COR-L47 (cell line): ENCODE results near the gene ANAPC2.
A peak's percentile ranks its signal among the peaks of the same experiment; 100 is the strongest.

Experiments used
- DNase-seq: peaks from one replicate; lab custom pipeline; 2025; lab: John Stamatoyannopoulos, UW

The ANAPC2 gene

DNA sequence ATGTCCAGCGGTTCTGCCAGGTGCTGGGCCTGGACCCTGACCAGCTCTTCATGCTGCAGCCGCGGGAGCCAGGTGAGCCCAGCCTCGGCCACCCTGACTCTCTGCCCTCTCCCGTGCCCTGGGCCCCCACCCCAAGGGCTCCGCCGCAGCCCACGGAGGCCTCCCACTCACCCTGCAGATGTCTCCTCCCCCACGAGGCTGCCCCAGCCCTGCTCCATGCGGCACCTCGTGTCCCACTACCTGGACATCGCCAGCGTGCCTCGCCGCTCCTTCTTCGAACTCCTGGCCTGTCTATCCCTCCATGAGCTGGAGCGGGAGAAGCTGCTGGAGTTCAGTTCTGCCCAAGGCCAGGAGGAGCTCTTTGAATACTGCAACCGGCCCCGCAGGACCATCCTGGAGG lies 26.3 kb upstream of the ANAPC2 start:
- no peak for DNase-seq

DNA sequence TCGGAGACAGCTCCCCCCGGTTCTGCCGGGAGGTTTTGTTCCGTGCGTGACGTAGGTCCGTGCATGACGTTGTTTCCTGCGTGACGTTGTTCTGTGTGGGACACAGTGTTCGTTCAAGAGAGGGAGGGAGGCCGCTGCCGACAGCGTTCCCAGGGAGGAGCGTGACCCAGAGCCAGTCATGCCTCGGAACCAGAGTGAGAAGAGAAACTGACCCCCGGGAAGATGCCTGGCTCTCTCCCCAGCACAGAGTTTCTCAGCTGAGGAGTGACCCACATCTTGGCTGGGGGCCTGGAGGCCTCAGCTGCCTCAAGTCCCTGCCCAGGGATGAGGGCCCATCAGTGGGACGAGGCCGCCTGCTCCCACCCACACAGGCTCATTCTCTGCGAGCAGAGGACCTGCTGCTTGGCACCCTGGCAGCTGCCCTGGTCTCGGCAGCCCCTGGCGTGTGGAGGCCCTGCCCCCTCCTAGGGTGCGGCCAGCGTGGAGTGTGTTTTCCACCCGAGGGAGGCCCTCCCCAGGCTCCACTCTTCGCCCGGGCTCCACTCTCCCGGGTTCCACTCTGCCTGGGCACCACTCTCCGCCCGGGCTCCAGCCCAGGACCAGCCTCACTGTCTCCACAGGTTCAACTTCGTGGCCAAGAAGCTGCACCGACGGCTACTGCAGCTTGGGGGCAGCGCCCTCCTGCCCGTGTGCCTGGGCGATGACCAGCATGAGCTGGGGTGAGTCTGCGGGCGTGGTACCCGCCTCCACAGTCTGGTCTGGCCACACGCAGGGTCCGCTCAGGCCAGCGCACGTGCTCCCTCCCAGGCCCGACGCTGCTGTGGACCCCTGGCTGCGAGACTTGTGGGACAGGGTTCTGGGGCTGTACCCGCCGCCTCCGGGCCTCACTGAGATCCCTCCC lies 25.1 kb upstream of the ANAPC2 start:
- DNase-seq, result no peak

DNA sequence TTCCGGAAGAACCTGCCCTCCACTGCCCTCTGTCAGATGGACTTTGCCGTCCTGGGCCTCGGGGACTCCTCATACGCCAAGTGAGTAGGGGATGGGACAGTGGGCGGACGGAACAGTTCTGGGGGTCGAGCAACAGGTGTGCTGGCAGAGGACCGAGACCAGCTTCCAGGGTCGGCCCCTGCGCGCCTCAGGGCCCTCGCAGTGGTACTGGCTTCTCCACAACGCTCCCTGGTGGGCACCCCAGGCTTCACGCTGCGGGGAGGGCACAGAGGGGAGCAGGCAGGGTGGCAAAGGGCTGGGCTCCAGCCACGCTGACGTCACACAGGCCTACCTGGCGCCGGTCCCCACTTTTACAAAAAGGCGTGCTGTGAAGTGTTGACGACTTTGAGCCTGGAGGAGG lies 24.2 kb upstream of the ANAPC2 start:
- no peak for DNase-seq

DNA sequence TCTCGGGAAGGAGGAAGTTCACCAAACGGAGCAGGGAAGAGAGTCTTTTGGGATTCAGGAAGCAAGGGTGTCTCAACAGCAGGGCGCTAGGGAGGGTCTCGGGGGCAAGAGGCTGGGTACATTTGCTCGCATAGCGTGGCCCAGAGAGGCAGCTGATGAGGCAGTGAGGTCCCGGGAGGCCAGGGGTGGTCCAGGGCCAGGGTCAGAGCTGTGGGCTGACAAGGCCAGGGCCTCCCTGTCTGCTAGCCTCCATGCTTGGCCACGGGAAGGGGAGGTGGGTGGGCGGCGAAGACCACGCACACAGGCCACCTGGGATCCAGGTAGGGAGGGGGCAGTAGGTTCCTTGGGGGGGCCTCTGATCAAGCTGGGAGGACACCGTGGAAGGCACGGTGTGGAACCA lies 23.2 kb upstream of the ANAPC2 start:
- DNase-seq, result no peak

DNA sequence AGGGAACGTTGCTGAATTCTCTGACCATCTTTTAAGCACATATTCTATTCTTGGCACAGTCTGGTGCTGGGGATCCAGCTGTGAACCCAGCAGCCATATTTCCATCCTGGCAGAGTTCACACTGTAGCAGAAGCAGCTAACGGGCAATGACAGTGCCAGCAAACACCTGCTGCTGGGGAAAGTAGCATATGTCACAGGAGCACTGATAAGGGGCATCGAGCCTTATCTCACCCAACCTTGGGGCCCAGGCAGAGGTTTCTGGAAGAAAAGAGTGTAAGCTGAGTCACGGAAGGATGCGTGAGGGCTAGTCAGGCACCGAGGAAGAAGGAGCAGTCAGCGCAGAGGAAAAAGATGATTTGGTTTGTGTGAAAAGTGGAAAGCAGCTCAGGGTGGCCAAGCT lies 18.2 kb upstream of the ANAPC2 start:
- DNase-seq, result no peak

DNA sequence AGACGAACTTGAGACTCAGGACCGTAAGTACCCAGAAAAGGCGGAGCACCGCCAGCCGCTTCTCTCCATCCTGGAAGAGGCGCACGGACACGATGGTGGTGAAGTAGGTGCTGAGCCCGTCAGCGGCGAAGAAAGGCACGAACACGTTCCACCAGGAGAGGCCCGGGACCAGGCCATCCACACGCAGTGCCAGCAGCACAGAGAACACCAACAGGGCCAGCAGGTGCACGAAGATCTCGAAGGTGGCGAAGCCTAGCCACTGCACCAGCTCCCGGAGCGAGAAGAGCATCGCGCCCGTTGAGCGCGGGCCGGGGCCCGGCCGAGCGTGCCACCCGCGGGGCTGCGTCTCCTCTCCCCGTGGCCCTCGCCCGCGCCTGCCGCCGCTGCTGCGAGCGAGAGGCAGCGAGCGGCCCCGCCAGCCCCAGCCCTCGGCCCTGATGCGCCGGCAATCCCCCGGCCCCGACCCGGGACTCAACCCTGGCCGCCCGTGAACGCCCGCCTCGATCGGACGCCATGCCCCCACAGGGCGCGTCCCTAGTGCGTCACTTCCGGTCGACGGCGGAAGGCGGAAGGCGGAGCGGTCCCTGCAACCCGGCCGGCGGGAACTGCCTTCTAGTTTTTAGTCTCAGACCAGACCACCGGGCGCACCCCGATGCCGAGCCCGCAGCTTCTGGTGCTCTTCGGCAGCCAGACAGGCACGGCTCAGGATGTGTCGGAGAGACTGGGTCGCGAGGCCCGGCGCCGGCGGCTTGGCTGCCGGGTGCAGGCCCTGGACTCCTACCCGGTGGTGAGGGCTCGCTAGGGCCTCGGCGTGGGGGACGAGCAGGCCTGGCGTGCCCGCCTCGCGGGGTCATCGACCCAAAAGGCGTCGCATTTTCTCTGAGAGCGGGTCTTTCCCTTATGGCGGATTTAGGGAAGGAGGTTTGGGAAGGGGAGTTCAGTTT lies 17.0 kb upstream of the ANAPC2 start, which contains the start of the genes NDOR1 and TMEM203:
Gene NDOR1 (plus strand): TSS at position 575 of the 944 bp plus-strand sequence. CDS start 78 bp downstream, at position 653.
Gene TMEM203 (minus strand): TSS at position 523 of the 944 bp plus-strand sequence. CDS start 234 bp downstream, at position 289.
- DNase-seq, result peak; percentile 70

DNA sequence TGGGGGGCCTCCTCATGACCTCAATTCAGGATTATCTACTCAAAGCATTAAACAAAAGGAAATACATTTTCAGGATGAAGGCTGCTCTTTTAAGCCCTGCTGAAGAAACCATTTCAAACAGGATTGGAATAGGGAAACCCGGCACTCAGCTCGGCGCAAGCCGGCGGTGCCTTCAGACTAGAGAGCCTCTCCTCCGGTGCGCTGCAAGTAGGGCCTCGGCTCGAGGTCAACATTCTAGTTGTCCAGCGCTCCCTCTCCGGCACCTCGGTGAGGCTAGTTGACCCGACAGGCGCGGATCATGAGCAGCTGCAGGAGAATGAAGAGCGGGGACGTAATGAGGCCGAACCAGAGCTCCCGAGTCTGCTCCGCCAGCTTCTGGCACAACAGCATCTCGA lies 16.4 kb upstream of the ANAPC2 start:
- no peak for DNase-seq

DNA sequence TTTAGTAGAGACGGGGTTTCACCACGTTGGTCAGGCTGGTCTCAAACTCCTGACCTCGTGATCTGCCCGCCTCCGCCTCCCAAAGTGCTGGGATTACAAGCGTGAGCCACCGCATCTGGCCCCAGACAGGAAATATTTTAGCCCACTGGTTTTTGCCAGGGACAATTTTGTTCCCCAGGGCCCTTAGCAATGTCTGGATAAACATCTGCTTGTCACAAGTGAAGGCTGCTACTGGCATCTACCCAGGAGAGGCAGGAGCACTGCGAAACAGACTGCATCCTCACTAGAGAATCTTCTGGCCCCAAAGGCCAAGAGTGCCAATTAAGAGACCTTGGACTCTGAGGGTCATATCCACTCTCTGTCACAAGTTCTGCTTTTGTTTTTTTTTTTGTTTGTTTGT lies 14.6 kb upstream of the ANAPC2 start:
- DNase-seq, result no peak

DNA sequence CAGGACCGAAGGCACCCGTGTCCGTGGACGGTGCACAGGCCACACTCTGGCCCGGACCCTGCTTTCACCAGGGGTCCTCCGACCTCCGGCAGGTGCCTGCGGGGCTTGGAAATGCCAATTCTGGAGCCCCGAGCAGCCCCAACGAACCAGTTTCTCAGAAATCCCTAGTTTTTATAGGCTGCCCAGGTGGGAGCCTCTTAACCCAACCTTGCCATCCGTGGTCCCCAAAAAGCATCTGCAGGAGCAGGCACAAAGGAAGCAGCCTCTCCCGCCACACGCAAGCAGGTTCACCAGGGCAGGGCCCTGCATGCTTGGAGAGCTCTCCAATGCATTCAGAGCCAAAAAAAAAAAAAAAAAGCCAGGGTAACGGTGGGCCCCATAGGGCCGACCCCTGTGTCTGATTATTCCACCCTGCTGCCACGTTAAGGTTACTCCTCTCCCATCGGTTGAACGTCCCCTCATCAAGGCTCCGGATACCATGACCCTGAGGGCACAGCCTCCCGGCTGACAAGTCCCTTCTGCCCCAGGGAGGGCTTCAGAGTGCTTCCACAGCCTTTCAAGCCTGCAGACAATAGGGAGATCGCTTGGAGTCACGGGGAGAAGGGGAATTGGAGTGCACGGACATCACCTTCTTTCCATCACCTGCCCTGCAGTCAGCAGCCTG lies 13.0 kb upstream of the ANAPC2 start:
- no peak for DNase-seq

DNA sequence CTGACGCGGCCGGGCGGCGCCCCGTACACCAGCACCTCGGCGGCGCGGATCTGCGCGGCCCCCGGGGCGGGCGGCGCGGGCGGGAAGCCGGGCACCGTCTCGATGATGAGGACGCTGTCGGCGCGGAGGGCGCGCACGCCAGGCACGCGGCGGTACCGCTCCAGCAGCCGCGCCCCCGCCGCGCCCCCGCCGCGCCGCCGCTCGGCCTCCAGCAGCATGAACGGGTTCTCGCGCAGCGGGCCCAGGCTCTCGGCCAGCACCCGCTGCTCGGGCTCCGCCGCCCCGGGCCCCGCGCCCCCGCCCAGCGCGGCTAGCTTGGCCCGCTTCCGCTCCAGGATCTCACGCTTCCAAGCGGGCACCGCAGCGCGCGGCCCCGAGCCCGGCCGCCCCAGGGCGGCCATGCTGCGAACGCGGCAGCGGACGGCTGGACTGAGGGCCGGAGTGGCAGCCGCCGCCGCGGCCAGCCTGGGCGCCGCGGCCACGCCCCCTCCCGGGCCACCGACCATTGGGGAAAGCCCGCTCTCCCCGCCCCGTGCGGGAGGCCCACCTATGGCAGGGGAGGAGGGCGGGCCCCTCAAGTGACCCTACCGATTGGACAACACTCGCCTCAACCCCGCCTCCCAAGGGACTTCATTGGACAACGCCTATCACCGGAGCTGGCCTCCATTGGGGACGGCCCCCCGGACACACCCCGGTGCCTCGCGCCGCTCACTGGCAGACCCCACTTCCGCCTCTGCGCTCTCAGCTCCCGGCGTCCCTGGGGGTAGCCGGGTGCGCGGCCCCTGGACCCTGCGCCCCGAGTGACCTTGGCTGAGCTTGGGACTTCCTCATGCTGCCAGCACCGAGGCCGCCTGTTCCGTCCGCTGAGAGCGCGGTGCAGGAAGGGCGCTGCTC lies 12.2 kb upstream of the ANAPC2 start, which contains the start of gene TPRN:
Gene TPRN (minus strand): TSS at position 431 of the 894 bp plus-strand sequence. CDS start 30 bp downstream, at position 401.
- DNase-seq, result peak; percentile 100

DNA sequence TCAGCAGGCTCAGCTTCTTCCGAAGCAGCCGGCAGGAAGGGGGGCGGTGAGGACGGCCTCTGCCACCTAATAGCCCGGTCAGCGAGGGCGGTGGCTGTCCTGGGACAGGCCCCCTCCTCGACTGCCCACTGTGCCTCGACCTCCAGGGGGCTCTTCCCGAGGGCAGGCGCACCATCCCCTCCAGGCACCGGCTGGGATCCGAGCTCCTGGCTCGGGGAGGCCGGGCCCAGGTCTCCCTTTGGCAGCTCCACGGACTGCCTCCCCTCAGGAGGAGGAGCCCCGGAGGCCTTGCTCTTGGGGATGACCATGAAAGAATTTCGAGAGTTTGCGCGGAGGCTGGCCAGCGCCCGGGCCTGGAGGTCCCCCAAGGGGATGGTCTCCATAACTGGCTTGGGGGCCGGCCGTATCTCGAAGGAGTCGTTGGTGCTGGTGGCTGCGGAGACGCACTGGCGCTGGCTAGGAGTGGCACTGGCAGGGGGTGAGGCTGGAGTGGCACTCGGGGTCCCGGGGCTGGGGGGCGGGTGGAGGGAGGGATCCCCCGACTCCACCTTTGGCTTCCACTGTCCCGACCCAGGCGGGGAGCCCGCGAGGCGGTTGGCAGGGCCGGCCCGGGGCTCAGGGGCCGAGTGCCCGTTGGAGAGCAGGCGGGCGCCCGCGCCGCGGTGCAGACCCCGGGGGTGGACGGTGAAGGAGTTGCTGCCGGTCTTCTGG lies 11.2 kb upstream of the ANAPC2 start:
- DNase-seq, result no peak

DNA sequence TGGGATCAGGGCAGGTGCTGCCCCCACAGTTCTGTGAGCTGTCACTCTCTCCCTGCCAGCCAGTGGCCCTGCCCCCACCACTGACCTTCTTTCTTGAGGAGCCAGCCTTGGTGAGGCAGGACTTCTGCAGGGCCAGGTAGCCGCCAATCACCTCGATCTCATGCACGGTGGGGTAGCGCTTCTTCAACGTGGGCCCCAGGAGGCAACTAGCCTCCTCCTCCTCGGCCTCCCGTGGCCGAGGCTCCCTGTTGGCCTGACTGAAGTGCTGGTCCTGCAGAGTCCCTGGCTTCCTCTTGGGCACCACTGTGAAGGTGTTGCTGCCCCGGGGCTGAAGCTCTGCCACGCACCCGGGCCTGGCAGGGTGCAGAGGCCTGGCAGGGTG lies 10.5 kb upstream of the ANAPC2 start:
- no peak for DNase-seq

DNA sequence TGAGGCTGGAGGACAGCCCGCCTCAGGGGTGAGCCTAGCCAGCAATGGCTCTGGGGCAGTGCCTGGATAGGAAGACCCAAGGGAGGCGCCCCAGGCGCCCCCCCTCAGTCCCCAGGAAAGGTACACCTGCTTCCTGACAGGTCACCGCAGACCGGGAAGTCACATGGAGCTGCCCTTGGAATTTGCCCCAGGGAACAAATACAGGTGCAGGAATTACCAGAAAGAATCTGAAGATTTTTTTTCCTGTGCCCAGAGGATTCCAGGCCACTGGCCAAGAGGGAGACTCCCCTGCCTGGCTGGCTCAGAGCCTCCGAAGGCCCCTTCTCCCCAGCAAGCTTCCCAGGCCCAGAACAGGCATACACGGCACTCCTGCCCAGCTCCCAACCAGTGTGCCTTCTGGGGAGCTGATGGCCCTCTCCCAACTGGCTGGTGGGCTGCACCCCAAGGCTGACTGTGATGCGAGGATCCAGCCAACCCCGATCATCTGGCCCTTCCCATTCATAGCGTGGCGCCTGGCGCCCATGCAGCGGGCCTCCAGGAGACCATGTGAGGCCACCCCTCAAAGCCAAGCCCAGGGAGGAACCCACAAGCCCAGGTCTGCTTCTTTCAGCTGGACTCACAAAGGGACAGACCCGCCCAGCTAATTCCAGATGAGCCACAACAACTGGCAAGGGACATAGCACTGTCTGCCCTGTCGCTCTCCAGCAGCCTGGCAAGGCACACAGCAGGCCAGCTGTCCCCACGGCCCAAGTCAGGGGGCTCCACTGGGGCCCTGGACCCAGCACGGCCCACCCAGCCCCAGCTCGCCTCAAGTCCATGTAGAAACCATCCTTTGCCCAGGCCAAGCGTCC lies 9.9 kb upstream of the ANAPC2 start:
- DNase-seq, result no peak

DNA sequence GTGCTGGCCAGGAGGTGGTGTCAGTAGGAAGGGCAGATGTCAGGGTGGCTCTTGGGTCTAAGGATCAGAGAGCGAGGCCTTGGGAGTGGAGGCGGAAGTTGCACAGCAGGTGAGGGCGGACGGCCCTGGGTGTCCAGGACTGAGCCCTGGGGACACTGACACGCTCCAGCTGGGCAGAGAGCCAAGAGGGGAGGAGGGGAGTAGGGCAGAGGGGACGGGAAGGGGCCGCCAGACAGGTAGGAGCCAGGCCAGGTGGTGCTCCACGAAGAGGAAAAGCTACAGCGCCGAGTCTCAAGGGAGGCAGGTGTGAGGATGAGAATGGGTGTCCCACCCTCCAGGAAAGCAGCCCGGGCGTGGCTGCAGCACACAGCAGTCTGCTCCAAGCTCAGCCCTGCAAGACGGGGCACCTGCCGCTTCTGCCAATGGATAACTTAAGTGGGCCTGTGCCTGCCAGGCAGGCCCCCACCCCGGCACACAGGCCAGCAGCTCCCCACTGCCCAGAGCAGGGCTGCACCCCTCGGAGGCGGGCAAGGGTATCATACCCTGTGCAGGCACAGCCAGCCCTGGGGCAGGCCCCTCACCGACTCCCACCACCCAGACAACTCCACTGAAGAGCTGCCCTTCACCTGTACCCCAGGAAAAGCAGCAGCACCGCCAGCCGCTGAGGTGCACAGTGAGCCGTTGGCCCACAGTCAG lies 7.3 kb upstream of the ANAPC2 start:
- peak; percentile 95 for DNase-seq

DNA sequence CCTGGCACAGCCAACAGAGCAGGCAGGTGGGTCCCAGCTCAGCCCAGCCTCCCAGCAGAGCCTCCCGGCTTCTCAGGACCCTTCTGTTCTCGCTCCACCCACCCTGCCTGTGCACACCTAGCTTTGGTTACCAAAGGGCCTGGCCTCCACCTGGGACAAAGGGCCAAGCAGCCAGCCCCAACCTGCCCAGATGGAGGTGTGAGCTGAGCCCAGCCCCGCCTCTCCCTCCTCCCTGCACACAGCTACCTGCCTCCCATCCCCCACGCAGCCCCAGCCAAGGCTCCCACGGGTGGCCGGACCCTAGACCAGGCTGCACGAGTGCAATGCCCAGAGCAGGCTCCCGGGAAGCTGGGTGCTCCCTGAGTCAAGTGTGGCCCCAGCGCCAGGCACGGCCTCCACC lies 6.5 kb upstream of the ANAPC2 start:
- no peak for DNase-seq

DNA sequence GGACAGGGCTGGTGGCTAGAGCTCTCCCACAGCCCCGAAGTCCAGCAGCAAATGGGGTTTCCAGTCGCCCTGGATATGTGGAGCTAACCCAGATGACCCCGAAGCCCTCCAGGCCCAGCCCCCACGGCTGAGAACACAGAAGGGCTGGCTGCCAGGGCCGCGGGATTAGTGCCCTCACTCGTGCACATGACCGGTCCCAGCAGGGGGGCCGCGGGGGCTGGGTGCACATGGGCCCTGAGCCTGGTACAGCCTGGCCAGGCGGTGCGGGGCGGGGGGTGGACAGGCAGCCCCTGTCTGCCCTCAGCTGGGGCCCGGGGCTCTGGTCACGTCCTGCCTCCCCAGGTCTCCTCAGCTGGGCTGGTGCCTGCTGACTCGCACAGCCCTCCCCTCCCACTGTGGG lies 6.0 kb upstream of the ANAPC2 start:
- no peak for DNase-seq

DNA sequence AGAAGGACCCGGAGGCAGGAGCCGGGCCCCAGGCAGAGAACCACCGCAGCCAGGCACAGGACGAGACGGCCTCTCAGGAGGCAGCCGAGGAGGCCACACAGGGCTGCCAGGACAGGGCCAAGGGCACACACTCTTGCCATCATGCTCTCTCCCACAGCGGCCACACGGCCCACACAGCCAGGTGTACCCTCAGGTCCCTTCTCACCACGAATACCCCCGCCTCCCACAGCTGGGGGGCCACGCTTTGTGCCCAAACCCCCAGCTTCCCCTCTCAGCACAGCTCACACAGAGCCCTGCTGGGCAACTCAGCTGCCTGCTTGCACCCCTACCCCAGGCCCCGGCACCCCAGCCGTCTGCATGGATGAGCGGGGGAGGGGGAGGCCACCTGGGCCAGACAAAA lies 5.4 kb upstream of the ANAPC2 start:
- DNase-seq, result no peak

DNA sequence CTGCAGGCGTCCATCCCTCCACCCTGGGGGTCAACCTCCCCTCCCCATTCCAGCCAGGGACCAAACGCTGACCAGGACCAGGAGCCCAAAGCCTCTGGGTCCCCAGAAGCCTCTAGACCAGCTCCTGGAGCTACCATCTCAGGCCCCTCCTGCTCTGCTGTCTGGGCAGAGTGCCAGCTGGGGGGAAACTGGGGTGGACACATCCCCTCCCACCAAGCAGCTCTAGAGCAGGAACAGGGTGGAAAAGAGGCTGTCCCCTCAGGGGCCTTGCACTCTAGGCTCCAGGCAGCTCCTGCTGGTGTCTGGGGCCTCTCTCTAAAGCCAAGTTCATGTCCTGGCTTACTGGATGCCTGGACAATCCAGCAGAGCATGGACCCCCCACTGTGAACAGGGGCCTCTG lies 4.5 kb upstream of the ANAPC2 start:
- no peak for DNase-seq

DNA sequence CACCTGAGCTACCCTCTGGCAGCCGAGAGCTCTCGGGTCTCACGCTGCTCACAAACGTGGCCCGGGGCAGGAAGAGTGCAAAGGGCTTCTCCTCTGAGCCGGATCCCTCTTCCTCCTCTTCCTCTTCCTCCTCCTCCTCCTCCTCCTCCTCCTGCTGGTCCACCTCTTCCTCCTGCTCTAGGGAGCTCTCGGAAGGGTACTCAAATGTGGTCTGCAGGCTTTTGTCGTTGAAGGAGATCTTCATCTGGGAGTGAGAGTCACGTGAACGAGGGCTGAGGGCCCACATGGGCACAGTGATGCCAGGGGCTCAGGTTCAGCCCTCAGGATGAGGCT lies 4.1 kb upstream of the ANAPC2 start:
- DNase-seq, result no peak
